ENCODE measurements around the gene S100PBP. TPM values are rescaled to one million over a fixed set of nuclear protein-coding genes. Genes with fewer than 3 reads are reported as not detected.

S100PBP gene
- total and polyA plus RNA-seq, 2 donors (not counting 3 experiments of a cell fraction or from before 2014, with no cell fraction given) = 15.4 to 38.6 TPM

DNA sequence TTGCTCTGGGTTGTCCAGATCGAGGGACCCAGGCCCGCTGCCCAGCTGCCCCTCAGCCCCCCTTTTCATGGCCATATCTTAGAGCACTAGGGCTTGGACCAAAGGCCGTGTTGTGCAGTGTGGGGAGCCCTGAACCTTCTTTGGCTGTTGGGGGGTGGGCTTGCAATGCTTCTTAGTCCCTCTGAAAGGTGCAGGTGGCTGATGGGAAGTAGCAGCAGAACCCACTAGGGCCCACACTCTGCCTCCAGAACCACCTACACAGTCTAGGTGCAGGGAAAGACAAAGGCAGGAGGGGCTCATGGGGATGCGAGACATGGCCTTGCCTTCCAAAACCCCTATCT, 66.5 kb downstream of the S100PBP start:
- no peak for TF ChIP-seq FOS (IDR thresholded peaks at IDR 0.05; ENCODE audit: borderline replicate concordance, insufficient read depth, low read length)
- no peak overlapping the region for H2AFZ ChIP-seq (ENCODE audit: low read depth, low read length)
- FAIRE-seq (no peak), DNase-seq (ENCODE audit: low read depth, low spot score) (no peak)
- BruUV-seq (replicated peaks) = no TSS peak
- CTCF ChIA-PET = interaction anchor here (2.0 kb wide), 1 partner anchor 8 kb away, joined by 10 read pairs; no protein-coding TSS in a partner anchor
- intact Hi-C loops (cut with micrococcal nuclease) (no loop called here), dilution Hi-C loops (cut with MboI; ENCODE audit: extremely low pct_ligation_motif_present, low sequenced_read_pairs) (no loop called here)
- no peak overlapping the region for H3K4me2 ChIP-seq (ENCODE audit: insufficient read depth, low read length)
- H3K79me2 ChIP-seq (ENCODE audit: control insufficient read depth, insufficient read depth, low read length) = no peaks in the 10 kb centered on the region
- H4K20me1 ChIP-seq (replicated peaks; ENCODE audit: control insufficient read depth, extremely low read depth, insufficient read depth, low read length) = no peaks in the 10 kb centered on the region
- H3K9ac ChIP-seq (replicated peaks; ENCODE audit: extremely low read depth, insufficient read depth, low read length) = no peak overlapping the region
- no peak overlapping the region for H3K4me3 ChIP-seq (replicated peaks in 1 of 3; ENCODE audit: insufficient read depth in 1 of 3, low read depth in 1 of 3, low read length in 3 of 3)
- peaks cover 13 to 15% of the 10 kb centered on the region in 2 experiments for H3K27me3 ChIP-seq (ENCODE audit: control insufficient read depth in 2 of 2, insufficient read depth in 2 of 2, low read length in 2 of 2)
- H3K36me3 ChIP-seq (ENCODE audit: control insufficient read depth in 2 of 2, extremely low read depth in 1 of 2, insufficient read depth in 2 of 2, low read length in 2 of 2) = no peaks in the 10 kb centered on the region
- H3K9me1 ChIP-seq (replicated peaks; ENCODE audit: control insufficient read depth, extremely low read depth, insufficient read depth, low read length) = no peaks in the 10 kb centered on the region
- no peaks in the 10 kb centered on the region for H3K9me3 ChIP-seq (replicated peaks; ENCODE audit: control insufficient read depth, insufficient read depth, low read length)
- H3K27ac ChIP-seq (ENCODE audit: insufficient read depth, low read depth, low read length) = no peak overlapping the region
- POLR2A ChIA-PET = no interaction called here
- no peaks in the 10 kb centered on the region for H3K4me1 ChIP-seq (ENCODE audit: control insufficient read depth, extremely low read depth, insufficient read depth, low read length)

DNA sequence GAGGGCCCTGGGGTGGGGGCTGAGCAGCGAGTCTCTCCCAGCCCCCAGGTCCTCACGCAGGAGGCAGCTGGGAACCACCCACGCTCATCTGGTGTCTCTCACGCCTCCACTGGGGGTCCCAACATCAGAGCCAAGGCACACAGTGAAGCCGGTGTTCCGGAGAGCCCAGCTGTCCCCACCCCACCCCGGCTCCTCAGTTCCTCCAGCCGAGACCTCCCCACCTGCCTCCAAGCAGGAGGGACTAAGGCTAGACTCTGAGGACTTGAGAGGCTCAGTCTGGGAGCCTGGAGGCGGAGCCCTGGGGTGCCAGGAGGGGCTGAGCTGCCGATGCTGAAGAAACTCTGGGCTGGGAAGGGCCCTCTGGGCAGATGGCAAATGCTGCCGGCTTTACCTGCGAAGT, 67.3 kb downstream of the S100PBP start:
- ChIA-PET POLR2A (no interaction called here), CTCF (interaction anchor here (1.2 to 2.0 kb wide), 3 partner anchors 9 to 172 kb away, joined by 3 to 10 read pairs (median 3); no protein-coding TSS in a partner anchor)
- H4K20me1 ChIP-seq (replicated peaks; ENCODE audit: control insufficient read depth, extremely low read depth, insufficient read depth, low read length) = no peaks in the 10 kb centered on the region
- dilution Hi-C loops (cut with MboI; ENCODE audit: extremely low pct_ligation_motif_present, low sequenced_read_pairs) = no loop called here
- BruUV-seq (replicated peaks) = no TSS peak
- H3K4me2 ChIP-seq (ENCODE audit: insufficient read depth, low read length) = no peak overlapping the region
- FAIRE-seq (no peak), DNase-seq (ENCODE audit: low read depth, low spot score) (no peak)
- H3K36me3 ChIP-seq (ENCODE audit: control insufficient read depth in 2 of 2, extremely low read depth in 1 of 2, insufficient read depth in 2 of 2, low read length in 2 of 2) = no peaks in the 10 kb centered on the region
- H3K4me3 ChIP-seq (replicated peaks in 1 of 3; ENCODE audit: insufficient read depth in 1 of 3, low read depth in 1 of 3, low read length in 3 of 3) = no peak overlapping the region
- no peaks in the 10 kb centered on the region for H3K9me1 ChIP-seq (replicated peaks; ENCODE audit: control insufficient read depth, extremely low read depth, insufficient read depth, low read length)
- H3K4me1 ChIP-seq (ENCODE audit: control insufficient read depth, extremely low read depth, insufficient read depth, low read length) = no peaks in the 10 kb centered on the region
- no peaks in the 10 kb centered on the region for H3K9me3 ChIP-seq (replicated peaks; ENCODE audit: control insufficient read depth, insufficient read depth, low read length)
- no peak overlapping the region for H3K27ac ChIP-seq (ENCODE audit: insufficient read depth, low read depth, low read length)
- H2AFZ ChIP-seq (ENCODE audit: low read depth, low read length) = no peak overlapping the region
- no peak for TF ChIP-seq MYC (IDR thresholded peaks at IDR 0.05; ENCODE audit: low read depth, low read length)
- TF ChIP-seq, protein P1, sequence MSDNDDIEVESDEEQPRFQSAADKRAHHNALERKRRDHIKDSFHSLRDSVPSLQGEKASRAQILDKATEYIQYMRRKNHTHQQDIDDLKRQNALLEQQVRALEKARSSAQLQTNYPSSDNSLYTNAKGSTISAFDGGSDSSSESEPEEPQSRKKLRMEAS (IDR thresholded peaks at IDR 0.05; ENCODE audit: insufficient read depth, insufficient read length) = no peak
- TF ChIP-seq POLR2A (IDR thresholded peaks at IDR 0.05; ENCODE audit: low read depth, low read length) = no peak
- no peak for TF ChIP-seq JUN (IDR thresholded peaks at IDR 0.05; ENCODE audit: borderline replicate concordance, insufficient read depth, insufficient read length, low read depth)
- TF ChIP-seq, protein P2, sequence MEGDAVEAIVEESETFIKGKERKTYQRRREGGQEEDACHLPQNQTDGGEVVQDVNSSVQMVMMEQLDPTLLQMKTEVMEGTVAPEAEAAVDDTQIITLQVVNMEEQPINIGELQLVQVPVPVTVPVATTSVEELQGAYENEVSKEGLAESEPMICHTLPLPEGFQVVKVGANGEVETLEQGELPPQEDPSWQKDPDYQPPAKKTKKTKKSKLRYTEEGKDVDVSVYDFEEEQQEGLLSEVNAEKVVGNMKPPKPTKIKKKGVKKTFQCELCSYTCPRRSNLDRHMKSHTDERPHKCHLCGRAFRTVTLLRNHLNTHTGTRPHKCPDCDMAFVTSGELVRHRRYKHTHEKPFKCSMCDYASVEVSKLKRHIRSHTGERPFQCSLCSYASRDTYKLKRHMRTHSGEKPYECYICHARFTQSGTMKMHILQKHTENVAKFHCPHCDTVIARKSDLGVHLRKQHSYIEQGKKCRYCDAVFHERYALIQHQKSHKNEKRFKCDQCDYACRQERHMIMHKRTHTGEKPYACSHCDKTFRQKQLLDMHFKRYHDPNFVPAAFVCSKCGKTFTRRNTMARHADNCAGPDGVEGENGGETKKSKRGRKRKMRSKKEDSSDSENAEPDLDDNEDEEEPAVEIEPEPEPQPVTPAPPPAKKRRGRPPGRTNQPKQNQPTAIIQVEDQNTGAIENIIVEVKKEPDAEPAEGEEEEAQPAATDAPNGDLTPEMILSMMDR (IDR thresholded peaks at IDR 0.05; ENCODE audit: extremely low read depth in 1 of 2, insufficient read depth in 1 of 2, low read depth in 1 of 2, low read length in 2 of 2) = no peak
- TF ChIP-seq POLR2AphosphoS5 (IDR thresholded peaks at IDR 0.05; ENCODE audit: insufficient read depth, low read depth, low read length) = no peak
- peaks cover 13 to 15% of the 10 kb centered on the region in 2 experiments for H3K27me3 ChIP-seq (ENCODE audit: control insufficient read depth in 2 of 2, insufficient read depth in 2 of 2, low read length in 2 of 2)
- H3K79me2 ChIP-seq (ENCODE audit: control insufficient read depth, insufficient read depth, low read length) = no peaks in the 10 kb centered on the region
- intact Hi-C loops (cut with micrococcal nuclease) = no loop called here
- no peak overlapping the region for H3K9ac ChIP-seq (replicated peaks; ENCODE audit: extremely low read depth, insufficient read depth, low read length)
